Smooth muscle cell (in vitro differentiated cells): ENCODE results near the gene HNMT. TPM values are rescaled to one million over a fixed set of nuclear protein-coding genes. Genes with fewer than 3 reads are reported as not detected.

Experiments
- DNase-seq: peaks from one replicate; lab custom pipeline; 2025; ENCODE audit not compliant: unreplicated experiment; lab: John Stamatoyannopoulos, UW
- H2AFZ ChIP-seq: fragments of 200-600 bp; sonication (generic); 2 replicates; pipeline ENCODE4 v1.6.0; 2016; ENCODE audit warnings: antibody characterized with exemption, low read depth, mild to moderate bottlenecking
- H3F3A ChIP-seq: fragments of 200-600 bp; sonication (generic); 2 replicates; pipeline ENCODE4 v1.6.0; 2017; ENCODE audit warnings: antibody characterized with exemption, low read depth
- H3K27ac ChIP-seq: fragments of 200-600 bp; sonication (generic); 2 replicates; pipeline ENCODE4 v1.5.1; 2016; ENCODE audit warnings: low read depth, mild to moderate bottlenecking
- H3K27me3 ChIP-seq: fragments of 200-600 bp; sonication (generic); 2 replicates; pipeline ENCODE4 v1.6.1; 2016; ENCODE audit warnings: low read depth, mild to moderate bottlenecking
- H3K36me3 ChIP-seq: fragments of 200-600 bp; sonication (generic); 2 replicates; pipeline ENCODE4 v1.5.1; 2016; ENCODE audit warnings: low read depth
- H3K4me1 ChIP-seq: fragments of 200-600 bp; sonication (generic); 2 replicates; pipeline ENCODE4 v1.5.1; 2016; ENCODE audit warnings: low read depth
- H3K4me2 ChIP-seq: fragments of 200-600 bp; sonication (generic); 2 replicates; pipeline ENCODE4 v1.6.0; 2016; ENCODE audit warnings: mild to moderate bottlenecking
- H3K4me3 ChIP-seq: fragments of 200-600 bp; sonication (generic); 2 replicates; pipeline ENCODE4 v1.5.1; 2016; ENCODE audit warnings: mild to moderate bottlenecking
- H3K79me2 ChIP-seq: fragments of 200-600 bp; sonication (generic); 2 replicates; pipeline ENCODE4 v1.6.0; 2016; ENCODE audit warnings: low read depth, mild to moderate bottlenecking
- H3K9ac ChIP-seq: fragments of 200-600 bp; sonication (generic); 2 replicates; pipeline ENCODE4 v1.6.0; 2016; ENCODE audit warnings: low read depth
- H3K9me3 ChIP-seq: fragments of 200-600 bp; sonication (generic); replicated peaks from 2 replicates; pipeline ENCODE4 v1.5.1; 2016; ENCODE audit warnings: low read depth
- H4K20me1 ChIP-seq: fragments of 200-600 bp; sonication (generic); 2 replicates; pipeline ENCODE4 v1.6.0; 2016; ENCODE audit warnings: low read depth
- WGBS: methylation state at CpG from one replicate; pipeline ENCODE4 v1.1.7; 2016; ENCODE audit warnings: low lambda C conversion rate; 5-methylcytosine and 5-hydroxymethylcytosine counted together
- polyA plus RNA-seq: library from polyadenylated mRNA; unstranded; fragments of >200 nt; fragmentation: Nextera tagmentation; extraction: Ambion mirVana; gene quantifications from 2 replicates; pipeline ENCODE4 v1.2.1, GENCODE V29; 2016
- total RNA-seq: library from RNA; depleted of rRNA; stranded (reverse); fragments of >200 nt; gene quantifications from 2 replicates; pipeline ENCODE4 v1.2.3, GENCODE V29; 2014
- TF ChIP-seq, protein P1 (sequence below): fragments of 200-600 bp; sonication (generic); IDR thresholded peaks from 2 replicates; pipeline ENCODE4 v1.5.1; 2017; ENCODE audit warnings: borderline replicate concordance, mild to moderate bottlenecking, antibody characterized with exemption; ENCODE audit not compliant: insufficient read depth, poor library complexity, severe bottlenecking

The HNMT gene
- total and polyA plus RNA-seq, 2 experiments from 2014 or later: 3.6 to 9.6 TPM

DNA sequence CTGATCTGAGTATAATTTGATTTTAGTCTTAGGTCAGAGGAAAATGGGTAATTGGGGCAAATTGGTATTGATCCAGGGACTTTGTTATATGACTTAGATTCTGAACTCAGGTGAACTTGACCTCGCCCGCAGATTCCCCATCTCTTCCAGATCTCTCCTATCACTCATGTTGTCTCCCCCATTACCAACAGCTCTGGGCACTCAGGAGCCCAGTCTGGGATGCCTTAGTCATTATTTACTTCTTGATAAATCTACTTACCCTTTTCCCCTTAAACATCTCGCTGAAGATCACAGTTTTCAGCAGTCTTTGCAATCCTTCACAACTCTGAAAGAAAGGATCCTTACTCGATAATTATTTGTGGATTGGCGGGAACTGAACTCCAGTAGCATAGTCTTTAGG is 19.6 kb upstream of the HNMT start:
- no peaks in the 10 kb centered on the region for H4K20me1 ChIP-seq
- no peak overlapping the region for H3K4me2 ChIP-seq
- no peak overlapping the region for H3K9ac ChIP-seq
- WGBS: 49% methylated on average over 5 of the region's 5 CpGs
- no peak overlapping the region for H3K4me3 ChIP-seq
- H3K9me3 ChIP-seq: no peaks in the 10 kb centered on the region
- H2AFZ ChIP-seq: no peak overlapping the region
- H3K27me3 ChIP-seq: no peaks in the 10 kb centered on the region
- H3K79me2 ChIP-seq: no peaks in the 10 kb centered on the region
- TF ChIP-seq, protein P1, sequence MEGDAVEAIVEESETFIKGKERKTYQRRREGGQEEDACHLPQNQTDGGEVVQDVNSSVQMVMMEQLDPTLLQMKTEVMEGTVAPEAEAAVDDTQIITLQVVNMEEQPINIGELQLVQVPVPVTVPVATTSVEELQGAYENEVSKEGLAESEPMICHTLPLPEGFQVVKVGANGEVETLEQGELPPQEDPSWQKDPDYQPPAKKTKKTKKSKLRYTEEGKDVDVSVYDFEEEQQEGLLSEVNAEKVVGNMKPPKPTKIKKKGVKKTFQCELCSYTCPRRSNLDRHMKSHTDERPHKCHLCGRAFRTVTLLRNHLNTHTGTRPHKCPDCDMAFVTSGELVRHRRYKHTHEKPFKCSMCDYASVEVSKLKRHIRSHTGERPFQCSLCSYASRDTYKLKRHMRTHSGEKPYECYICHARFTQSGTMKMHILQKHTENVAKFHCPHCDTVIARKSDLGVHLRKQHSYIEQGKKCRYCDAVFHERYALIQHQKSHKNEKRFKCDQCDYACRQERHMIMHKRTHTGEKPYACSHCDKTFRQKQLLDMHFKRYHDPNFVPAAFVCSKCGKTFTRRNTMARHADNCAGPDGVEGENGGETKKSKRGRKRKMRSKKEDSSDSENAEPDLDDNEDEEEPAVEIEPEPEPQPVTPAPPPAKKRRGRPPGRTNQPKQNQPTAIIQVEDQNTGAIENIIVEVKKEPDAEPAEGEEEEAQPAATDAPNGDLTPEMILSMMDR: no peak
- H3F3A ChIP-seq: peaks cover 16% of the 10 kb centered on the region
- no peak for DNase-seq
- no peak overlapping the region for H3K27ac ChIP-seq
- H3K4me1 ChIP-seq: no peaks in the 10 kb centered on the region
- no peaks in the 10 kb centered on the region for H3K36me3 ChIP-seq

DNA sequence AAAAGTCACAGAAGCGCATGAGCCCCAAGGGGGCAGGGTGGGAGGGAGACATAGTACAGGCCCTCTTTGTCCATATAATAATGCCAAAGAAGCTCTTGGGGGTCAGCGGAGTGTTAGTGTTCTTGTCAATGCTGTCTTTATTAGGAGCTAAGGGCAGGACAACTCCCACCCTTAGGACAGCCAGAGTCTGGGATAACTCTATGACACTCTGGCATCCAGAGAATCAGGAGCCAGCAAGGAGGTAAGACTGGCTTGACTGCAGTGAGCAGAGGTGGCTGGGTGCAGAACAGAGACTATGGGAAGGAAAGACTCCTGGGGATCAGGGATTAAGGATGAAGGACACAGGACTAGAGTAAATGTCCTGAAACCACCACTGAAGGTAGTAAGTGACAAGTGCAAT is 19.0 kb upstream of the HNMT start:
- TF ChIP-seq, protein P1: no peak
- DNase-seq: no peak
- Histone ChIP-seq H3K36me3 (no peaks in the 10 kb centered on the region), H3K4me1 (no peaks in the 10 kb centered on the region), H2AFZ (no peak overlapping the region), H3K9me3 (no peaks in the 10 kb centered on the region), H3K9ac (no peak overlapping the region), H3F3A (peaks cover 16% of the 10 kb centered on the region), H3K79me2 (no peaks in the 10 kb centered on the region), H3K27me3 (no peaks in the 10 kb centered on the region), H3K4me2 (no peak overlapping the region), H4K20me1 (no peaks in the 10 kb centered on the region), H3K4me3 (no peak overlapping the region), H3K27ac (no peak overlapping the region)
- WGBS: 42% methylated on average over 2 of the region's 2 CpGs

DNA sequence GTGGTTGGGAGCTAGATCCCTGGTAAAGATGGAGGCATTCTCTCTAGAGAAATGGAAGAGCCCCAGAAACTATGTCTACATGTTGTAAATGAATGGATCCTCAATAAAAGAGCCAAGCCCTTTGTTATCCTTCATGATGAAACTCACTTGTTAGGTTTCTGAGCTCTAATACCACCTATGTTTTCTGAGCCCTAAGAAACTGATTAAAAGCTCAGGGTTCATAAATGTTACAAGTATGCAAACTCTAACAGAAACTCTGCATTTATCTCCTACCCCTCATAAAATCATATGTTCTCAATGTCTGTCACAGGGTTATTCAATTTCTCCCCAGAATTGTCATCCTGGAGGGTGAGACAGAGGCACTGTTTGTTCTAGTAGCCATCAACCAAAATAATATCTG is 18.0 kb upstream of the HNMT start:
- no peak for DNase-seq
- Histone ChIP-seq H3K4me2 (no peak overlapping the region), H3K27me3 (no peaks in the 10 kb centered on the region), H4K20me1 (no peaks in the 10 kb centered on the region), H3K79me2 (no peaks in the 10 kb centered on the region), H3K4me1 (no peaks in the 10 kb centered on the region), H3K4me3 (no peak overlapping the region), H3K9ac (no peak overlapping the region), H3F3A (peaks cover 13% of the 10 kb centered on the region), H2AFZ (no peak overlapping the region), H3K9me3 (no peaks in the 10 kb centered on the region), H3K27ac (no peak overlapping the region), H3K36me3 (no peaks in the 10 kb centered on the region)
- TF ChIP-seq, protein P1: no peak

DNA sequence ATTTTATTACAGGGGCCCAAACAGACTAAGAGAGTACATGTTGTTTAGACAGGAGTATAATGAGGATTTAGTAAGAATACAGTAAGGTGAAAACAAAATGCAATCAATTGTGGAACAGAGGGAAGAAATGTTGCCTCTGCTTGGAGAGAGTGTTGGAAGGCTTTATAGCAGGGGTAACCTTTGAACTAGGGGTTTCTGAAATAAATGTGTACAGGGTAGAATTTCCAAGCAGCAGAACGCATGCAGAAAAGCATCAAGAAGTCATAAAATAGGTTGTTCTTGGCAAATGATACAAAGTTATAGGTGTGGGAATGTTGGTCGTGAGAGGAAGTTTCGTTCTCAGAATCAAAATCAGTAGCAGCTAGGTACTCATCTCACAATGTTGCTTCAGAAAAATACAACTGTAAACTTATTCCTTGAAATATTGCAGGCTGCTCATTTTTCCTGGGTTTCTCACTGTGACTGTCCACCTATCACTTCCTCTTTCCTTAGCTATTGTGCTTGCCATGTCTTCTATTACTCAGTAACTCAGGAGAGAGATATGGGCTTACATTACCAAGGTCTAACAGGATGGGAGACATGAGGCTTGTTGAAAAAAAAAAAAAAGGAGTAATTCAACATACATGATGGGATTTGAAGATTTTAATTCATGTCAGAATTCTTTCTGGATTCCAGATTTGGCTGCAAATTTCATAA is 17.1 kb upstream of the HNMT start:
- Histone ChIP-seq H3K27me3 (no peaks in the 10 kb centered on the region), H3K27ac (no peak overlapping the region), H4K20me1 (no peaks in the 10 kb centered on the region), H3K4me2 (no peak overlapping the region), H3K9ac (no peak overlapping the region), H3K4me3 (no peak overlapping the region), H3F3A (peaks cover 4% of the 10 kb centered on the region), H3K36me3 (no peaks in the 10 kb centered on the region), H3K79me2 (no peaks in the 10 kb centered on the region), H3K4me1 (no peaks in the 10 kb centered on the region), H3K9me3 (no peaks in the 10 kb centered on the region), H2AFZ (no peak overlapping the region)
- 94% methylated on average over 3 of the region's 3 CpGs for WGBS
- TF ChIP-seq, protein P1: no peak
- no peak for DNase-seq
